Astrocyte (in vitro differentiated cells and primary cell): ENCODE results near the gene AIP. TPM values are rescaled to one million over a fixed set of nuclear protein-coding genes. Genes with fewer than 3 reads are reported as not detected.

Source experiments
- DNase-seq: peaks from one replicate; pipeline ENCODE4 v3.0.0-alpha.2; 2010; ENCODE audit warnings: low read depth
- FAIRE-seq: peaks from 2 replicates; lab custom pipeline; 2011; peaks lifted over from hg19 to GRCh38; lab: Jason Lieb, UNC
- H2AFZ ChIP-seq: 2 replicates; pipeline ENCODE4 v1.6.0; 2012; ENCODE audit warnings: low read depth, low read length, inconsistent platforms
- H3K27ac ChIP-seq: 2 replicates; pipeline ENCODE4 v1.5.1; 2011; ENCODE audit warnings: low read depth, low read length, inconsistent platforms
- H3K27me3 ChIP-seq: 2 replicates; pipeline ENCODE4 v1.6.0; 2011; ENCODE audit warnings: low read length, inconsistent platforms; ENCODE audit not compliant: insufficient read depth
- H3K36me3 ChIP-seq: 2 replicates; pipeline ENCODE4 v1.5.1; 2011; ENCODE audit warnings: low read length, inconsistent platforms; ENCODE audit not compliant: insufficient read depth
- H3K4me1 ChIP-seq: 2 replicates; pipeline ENCODE4 v1.5.1; 2011; ENCODE audit warnings: low read length, inconsistent platforms; ENCODE audit not compliant: insufficient read depth
- H3K4me2 ChIP-seq: 2 replicates; pipeline ENCODE4 v1.6.0; 2012; ENCODE audit warnings: low read length, inconsistent platforms
- H3K4me3 ChIP-seq: 2 replicates; pipeline ENCODE4 v1.5.1; 2011; ENCODE audit warnings: low read depth, mild to moderate bottlenecking, low read length, inconsistent platforms; ENCODE audit not compliant: insufficient read depth
- H3K79me2 ChIP-seq: 2 replicates; pipeline ENCODE4 v1.6.0; 2012; ENCODE audit warnings: mild to moderate bottlenecking, low read length, inconsistent platforms; ENCODE audit not compliant: insufficient read depth
- H3K9ac ChIP-seq: 2 replicates; pipeline ENCODE4 v1.6.0; 2012; ENCODE audit warnings: mild to moderate bottlenecking, low read length, inconsistent platforms
- H3K9me3 ChIP-seq: 2 replicates; pipeline ENCODE4 v1.5.1; 2012; ENCODE audit warnings: low read depth, mild to moderate bottlenecking, low read length, inconsistent platforms; ENCODE audit not compliant: insufficient read depth
- H4K20me1 ChIP-seq: 2 replicates; pipeline ENCODE4 v1.6.0; 2012; ENCODE audit warnings: low read length, inconsistent platforms; ENCODE audit not compliant: insufficient read depth
- H3K27ac Mint-ChIP-seq: one replicate; pipeline ENCODE4 v1.8.0; 2021; ENCODE audit warnings: mild to moderate bottlenecking, mixed read lengths; ENCODE audit not compliant: unreplicated experiment
- H3K27me3 Mint-ChIP-seq: one replicate; pipeline ENCODE4 v1.8.0; 2021; ENCODE audit warnings: low read depth, mixed read lengths; ENCODE audit not compliant: unreplicated experiment
- H3K36me3 Mint-ChIP-seq: one replicate; pipeline ENCODE4 v1.8.0; 2021; ENCODE audit warnings: low read depth, mixed read lengths; ENCODE audit not compliant: unreplicated experiment
- H3K4me1 Mint-ChIP-seq: one replicate; pipeline ENCODE4 v1.8.0; 2021; ENCODE audit warnings: low read depth, mixed read lengths; ENCODE audit not compliant: unreplicated experiment
- H3K4me3 Mint-ChIP-seq: one replicate; pipeline ENCODE4 v1.8.0; 2021; ENCODE audit warnings: mild to moderate bottlenecking, moderate library complexity, mixed read lengths; ENCODE audit not compliant: unreplicated experiment
- H3K9me3 Mint-ChIP-seq: one replicate; pipeline ENCODE4 v1.8.0; 2021; ENCODE audit warnings: mild to moderate bottlenecking, mixed read lengths; ENCODE audit not compliant: unreplicated experiment
- CTCF ChIP-seq: IDR thresholded peaks from 2 replicates; pipeline ENCODE4 v1.5.1; 2011; ENCODE audit warnings: low read depth, mild to moderate bottlenecking, inconsistent platforms, low read length, moderate library complexity; ENCODE audit not compliant: insufficient read depth
- EZH2 ChIP-seq: IDR thresholded peaks from 2 replicates; pipeline ENCODE4 v1.6.1; 2012; ENCODE audit warnings: mild to moderate bottlenecking, low read length, inconsistent platforms; ENCODE audit not compliant: insufficient read depth
- total RNA-seq: library from RNA; stranded (reverse); gene quantifications from 2 replicates; pipeline ENCODE4 v1.2.1, GENCODE V29; 2021

The AIP gene
- total RNA-seq, 1 donor from 2014 or later = 43.6 TPM

- no peak overlapping the region for H3K27ac ChIP-seq
- H3K9me3 ChIP-seq = no peaks in the 10 kb centered on the region
- H3K4me3 ChIP-seq = no peak overlapping the region
- no peaks in the 10 kb centered on the region for H3K4me1 ChIP-seq
- Mint-ChIP-seq H3K4me1 (peaks cover 2% of the 10 kb centered on the region), H3K36me3 (peaks cover 11% of the 10 kb centered on the region), H3K4me3 (no peak overlapping the region), H3K27me3 (no peaks in the 10 kb centered on the region), H3K27ac (no peak overlapping the region), H3K9me3 (no peaks in the 10 kb centered on the region)
- H3K27me3 ChIP-seq = no peaks in the 10 kb centered on the region
- TF ChIP-seq CTCF (no peak), EZH2 (no peak)
- no peak overlapping the region for H3K9ac ChIP-seq
- no peak for DNase-seq
- no peak overlapping the region for H3K4me2 ChIP-seq
- H3K79me2 ChIP-seq = peaks cover 4% of the 10 kb centered on the region
- H3K36me3 ChIP-seq = peaks cover 5% of the 10 kb centered on the region
- no peak overlapping the region for H2AFZ ChIP-seq
- FAIRE-seq = no peak
- H4K20me1 ChIP-seq = peaks cover 17% of the 10 kb centered on the region
These were observed 8.6 kb downstream of the AIP start for GRCh38 chr11:67491276-67492068.

DNA sequence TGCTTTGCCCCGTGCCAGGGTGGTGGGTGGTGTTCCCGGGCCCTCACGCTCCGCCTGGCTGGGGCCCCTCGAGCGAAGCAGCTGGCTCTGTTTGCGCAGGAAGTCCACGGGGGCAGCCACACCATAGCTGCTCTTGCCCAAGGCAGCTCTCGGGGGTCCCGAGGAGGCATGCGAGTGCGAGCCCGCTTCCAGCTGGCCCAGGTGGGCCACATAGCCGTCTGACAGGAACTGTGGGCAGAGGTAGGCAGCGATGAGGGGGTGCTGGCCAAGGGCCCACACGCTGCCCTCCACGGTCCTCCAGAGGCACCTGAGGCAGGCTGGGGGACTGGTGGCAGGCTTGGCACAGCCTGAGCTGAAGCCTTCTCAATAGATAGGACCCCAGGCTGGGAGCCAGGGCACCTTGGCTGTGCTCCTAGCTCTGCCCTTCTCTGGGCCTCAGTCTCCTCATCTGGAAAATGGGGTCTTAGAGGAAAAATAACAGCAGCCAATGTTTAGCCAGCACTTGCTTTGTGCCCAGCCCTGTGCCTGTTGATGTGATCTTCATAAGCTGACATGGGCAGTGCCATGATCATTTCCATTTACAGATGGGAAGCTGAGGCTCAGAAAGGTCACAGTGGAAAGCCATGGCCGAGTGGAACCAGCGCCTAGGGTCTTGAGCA lies 9.4 kb downstream of the AIP start:
- Histone ChIP-seq H3K9ac (no peak overlapping the region), H3K4me3 (no peak overlapping the region), H4K20me1 (peaks cover 13% of the 10 kb centered on the region), H3K27me3 (no peaks in the 10 kb centered on the region), H3K36me3 (peaks cover 5% of the 10 kb centered on the region), H2AFZ (no peak overlapping the region), H3K4me1 (no peaks in the 10 kb centered on the region), H3K9me3 (no peaks in the 10 kb centered on the region), H3K4me2 (no peak overlapping the region), H3K79me2 (no peaks in the 10 kb centered on the region), H3K27ac (no peak overlapping the region)
- H3K4me1 Mint-ChIP-seq = peaks cover 2% of the 10 kb centered on the region
- peaks cover 11% of the 10 kb centered on the region for H3K36me3 Mint-ChIP-seq
- no peak overlapping the region for H3K27ac Mint-ChIP-seq
- H3K27me3 Mint-ChIP-seq = no peaks in the 10 kb centered on the region
- FAIRE-seq (no peak), DNase-seq (no peak)
- H3K4me3 Mint-ChIP-seq = no peak overlapping the region
- TF ChIP-seq CTCF = no peak
- H3K9me3 Mint-ChIP-seq = no peaks in the 10 kb centered on the region
